K562 (cell line): ENCODE results near the gene SCFD2. TPM values are rescaled to one million over a fixed set of nuclear protein-coding genes. Genes with fewer than 3 reads are reported as not detected.

Source experiments
- ATAC-seq: fragments of 200-7000 bp; cut with Tn5 transposase; 3 replicates; pipeline ENCODE4 v1.9.1; 2020; ENCODE audit warnings: moderate library complexity
- BruUV-seq: library from RNA; stranded (reverse); fragments of 400-500 nt; replicated peaks from 2 replicates; lab custom pipeline; 2021; lab: Mats Ljungman, UMichigan
- CTCF ChIA-PET: fragments of 300-600 bp; formaldehyde crosslinking; extraction: SDS; loops from one replicate; lab custom pipeline; 2021; ENCODE audit warnings: low intra/inter-chr PET ratio; lab: Yijun Ruan, JAX
- POLR2A ChIA-PET: fragments of 300-600, 350-650 bp; sonication (Branson Sonifier 250); formaldehyde crosslinking; extraction: SDS; loops from one replicate; lab custom pipeline; 2021; ENCODE audit warnings: antibody characterized with exemption, inconsistent platforms; lab: Yijun Ruan, JAX
- DNase-seq, 4 experiments: peaks; one replicate each; pipeline versions ENCODE4 v3.0.0 to v3.0.0-alpha.2; 2011 to 2018; ENCODE audit warnings: low spot score in 3 of 4, mixed read lengths in 3 of 4; ENCODE audit errors: extremely low read depth in 1 of 4
- FAIRE-seq: peaks from 2 replicates; lab custom pipeline; 2011; peaks lifted over from hg19 to GRCh38; lab: Jason Lieb, UNC
- H2AFZ ChIP-seq: 2 replicates; pipeline ENCODE4 v1.6.0; 2011; ENCODE audit warnings: low read depth, low read length, control low read depth, inconsistent platforms
- H3K27ac ChIP-seq: fragments of 200-600 bp; 3 replicates; pipeline ENCODE4 v1.8.0; 2011; ENCODE audit warnings: low read depth, mild to moderate bottlenecking, control low read depth, inconsistent platforms, low read length, moderate library complexity, mixed read lengths; ENCODE audit errors: extremely low read depth
- H3K27me3 ChIP-seq, 2 experiments: fragments of 300-600 bp in 1 of 2; 2 replicates in 1 of 2; 3 replicates in 1 of 2; pipeline versions ENCODE4 v1.6.0 to v1.8.0; 2011; ENCODE audit warnings: inconsistent platforms in 2 of 2, low read length in 2 of 2, mild to moderate bottlenecking in 1 of 2, mixed read lengths in 1 of 2, moderate library complexity in 1 of 2; ENCODE audit not compliant: control insufficient read depth in 2 of 2, insufficient read depth in 2 of 2
- H3K36me3 ChIP-seq: fragments of 300-600 bp; 3 replicates; pipeline ENCODE4 v1.8.0; 2011; ENCODE audit warnings: mild to moderate bottlenecking, low read length, inconsistent platforms; ENCODE audit not compliant: control insufficient read depth, insufficient read depth
- H3K4me1 ChIP-seq, 2 experiments: fragments of 200-600 bp in 1 of 2; replicated peaks in 1 of 2; 2 replicates in 1 of 2; 3 replicates in 1 of 2; pipeline versions ENCODE4 v1.5.1 to v1.8.0; 2011; ENCODE audit warnings: inconsistent platforms in 2 of 2, low read length in 2 of 2, mild to moderate bottlenecking in 1 of 2, mixed read lengths in 1 of 2, moderate library complexity in 1 of 2; ENCODE audit not compliant: control insufficient read depth in 2 of 2, insufficient read depth in 2 of 2
- H3K4me2 ChIP-seq: 2 replicates; pipeline ENCODE4 v1.6.1; 2011; ENCODE audit warnings: low read length, control low read depth, inconsistent platforms, mixed read lengths; ENCODE audit not compliant: insufficient read depth
- H3K4me3 ChIP-seq: fragments of 200-600 bp; sonication (generic), shearing (Covaris generic); 2 replicates; pipeline ENCODE4 v1.5.1; 2016; ENCODE audit warnings: control low read depth, inconsistent platforms
- H3K79me2 ChIP-seq: fragments of 200-600 bp; 3 replicates; pipeline ENCODE4 v1.8.0; 2011; ENCODE audit warnings: low read length, inconsistent platforms; ENCODE audit not compliant: control insufficient read depth, insufficient read depth
- H3K9ac ChIP-seq, 2 experiments: 2 replicates each; pipeline versions ENCODE4 v1.6.0 to v1.6.1; 2011; ENCODE audit warnings: low read depth in 2 of 2, low read length in 2 of 2, control low read depth in 1 of 2, inconsistent platforms in 1 of 2, mild to moderate bottlenecking in 1 of 2, mixed read lengths in 1 of 2; ENCODE audit not compliant: insufficient read depth in 1 of 2
- H3K9me1 ChIP-seq: one replicate; pipeline ENCODE4 v1.6.0; 2011; ENCODE audit warnings: inconsistent platforms, mild to moderate bottlenecking, low read length, moderate library complexity; ENCODE audit not compliant: control insufficient read depth, insufficient read depth
- H3K9me3 ChIP-seq: replicated peaks from 2 replicates; pipeline ENCODE4 v1.5.1; 2011; ENCODE audit warnings: low read depth, low read length, inconsistent platforms; ENCODE audit not compliant: control insufficient read depth, insufficient read depth
- H4K20me1 ChIP-seq: replicated peaks from 2 replicates; pipeline ENCODE4 v1.6.1; 2011; ENCODE audit warnings: low read length, inconsistent platforms, mixed read lengths; ENCODE audit not compliant: control insufficient read depth, insufficient read depth
- CBX8 ChIP-seq: fragments of 200-600 bp; sonication (generic); IDR thresholded peaks from 2 replicates; pipeline ENCODE4 v1.6.1; 2012; ENCODE audit warnings: borderline replicate concordance, mixed run types, low read depth, mild to moderate bottlenecking, moderate library complexity, mixed read lengths, low read length, control low read depth, inconsistent platforms; ENCODE audit not compliant: poor library complexity, severe bottlenecking; ENCODE audit errors: extremely low read depth
- E2F3 ChIP-seq: fragments of 250-450 bp; sonication (Bioruptor Pico); IDR thresholded peaks from 2 replicates; pipeline ENCODE4 v1.4.0; 2020; ENCODE audit warnings: mild to moderate bottlenecking
- MCM5 ChIP-seq: fragments of 450-650 bp; IDR thresholded peaks from 2 replicates; pipeline ENCODE4 v1.6.1; 2016; ENCODE audit warnings: low read depth
- NCOA6 ChIP-seq: fragments of 450-650 bp; IDR thresholded peaks from 2 replicates; pipeline ENCODE4 v1.6.1; 2017; ENCODE audit warnings: mild to moderate bottlenecking
- NFXL1 ChIP-seq: fragments of 450-650 bp; formaldehyde crosslinking; IDR thresholded peaks from 2 replicates; pipeline ENCODE4 v1.4.0; 2021; ENCODE audit warnings: mild to moderate bottlenecking
- PML ChIP-seq: IDR thresholded peaks from 2 replicates; pipeline ENCODE4 v1.6.1; 2012; ENCODE audit warnings: low read length, inconsistent platforms
- STAG1 ChIP-seq: sonication (generic); formaldehyde crosslinking; IDR thresholded peaks from 2 replicates; pipeline ENCODE4 v1.5.0; 2020; ENCODE audit warnings: missing genetic modification reagents, borderline replicate concordance
- TSC22D4 ChIP-seq: fragments of 450-650 bp; IDR thresholded peaks from 2 replicates; pipeline ENCODE4 v1.6.1; 2016; ENCODE audit warnings: missing genetic modification characterization, missing biosample characterization, control low read depth
- WGBS: fragments of 100-300 bp; shearing (Covaris generic); methylation state at CpG from one replicate; pipeline ENCODE4 v1.1.6; 2016; ENCODE audit warnings: low coverage, mixed read lengths; ENCODE audit not compliant: insufficient coverage; ENCODE audit errors: missing lambda C conversion rate; 5-methylcytosine and 5-hydroxymethylcytosine counted together
- in situ Hi-C: fragments of 300-500 bp; cut with MboI; formaldehyde crosslinking; loops from 4 replicates; pipeline ENCODE4 v1.15.0; 2018; ENCODE audit warnings: inconsistent platforms, mixed read lengths
- intact Hi-C: fragments of 100-400 bp; cut with micrococcal nuclease; formaldehyde crosslinking; loops from 2 replicates; pipeline ENCODE4 v1.14.2; 2022
- polyA plus RNA-seq, 8 experiments: library from polyadenylated mRNA; depleted of rRNA in 4 of 8; stranded (reverse) in 5 of 8; unstranded in 3 of 8; fragments of >200 nt; fragmentation: Nextera tagmentation in 2 of 8; fragmentation: Illumina TruSeq in 1 of 8; extraction: Ambion mirVana in 2 of 8; extraction: Trizol in 1 of 8; gene quantifications; 2 replicates each; pipeline versions ENCODE4 v1.2.1 to v1.2.3, GENCODE V29; 2011 to 2014; ENCODE audit warnings: inconsistent platforms in 1 of 8, missing spikeins in 1 of 8
- total RNA-seq, 7 experiments: library from RNA; depleted of rRNA in 6 of 7; stranded (reverse); fragments of >200 nt in 6 of 7; fragmentation: Illumina TruSeq in 2 of 7; extraction: Trizol in 2 of 7; gene quantifications; 2 replicates each; pipeline versions ENCODE4 v1.2.1 to v1.2.3, GENCODE V29; 2011 to 2021; ENCODE audit warnings: low replicate concordance in 1 of 7
- TF ChIP-seq, protein P1 (sequence below): IDR thresholded peaks from 2 replicates; pipeline ENCODE4 v1.6.1; 2011; ENCODE audit warnings: borderline replicate concordance, low read depth, mild to moderate bottlenecking, moderate library complexity, low read length; ENCODE audit not compliant: insufficient read depth, poor library complexity, severe bottlenecking

The SCFD2 gene
- total and polyA plus RNA-seq, 9 of the 15 experiments (the other 6 are each of a cell fraction or from before 2014, with no cell fraction given), result 5.7 to 30.3 (median 22.8) TPM

DNA sequence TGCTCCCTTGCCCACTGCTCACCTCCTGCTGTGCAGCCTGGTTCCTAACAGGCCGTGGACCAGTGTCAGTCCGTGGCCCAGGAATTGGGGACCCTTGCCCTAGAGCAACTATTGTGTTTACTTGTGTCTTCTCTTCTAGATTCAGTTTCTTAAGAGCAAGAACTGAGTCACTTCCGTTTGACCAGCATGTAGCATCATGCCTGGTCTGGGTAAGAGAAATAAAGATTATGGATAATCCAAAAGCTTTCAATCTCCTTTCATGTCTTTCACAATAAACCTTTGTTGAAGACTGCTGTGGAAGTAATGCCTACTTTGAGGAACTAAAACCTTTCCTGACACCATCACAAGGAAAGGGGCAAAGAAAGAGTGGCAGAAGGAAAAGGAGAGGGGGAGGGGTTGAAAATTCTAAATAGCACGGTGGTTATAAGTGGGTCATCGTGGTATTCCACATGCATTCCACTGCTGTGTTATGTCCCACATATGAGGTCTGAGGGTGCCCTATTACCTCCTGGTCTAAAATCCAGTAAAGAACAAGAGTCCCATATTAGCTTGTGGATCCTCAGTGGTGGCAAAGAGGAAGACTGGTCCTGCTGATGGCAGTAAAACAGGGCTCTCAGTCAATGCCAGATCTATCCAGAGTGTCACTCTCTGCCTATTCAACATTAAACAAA, 370.4 kb downstream of the SCFD2 start:
- Histone ChIP-seq H3K79me2 (no peaks in the 10 kb centered on the region), H3K27me3 (no peaks in the 10 kb centered on the region), H3K27ac (no peak overlapping the region), H3K9ac (no peak overlapping the region), H2AFZ (no peak overlapping the region), H3K4me2 (no peak overlapping the region), H3K4me3 (no peak overlapping the region), H3K9me3 (no peaks in the 10 kb centered on the region), H3K9me1 (no peaks in the 10 kb centered on the region), H3K36me3 (no peaks in the 10 kb centered on the region), H4K20me1 (no peaks in the 10 kb centered on the region), H3K4me1 (peaks cover 0 to 6% of the 10 kb centered on the region in 2 experiments; a peak in 2 of 5 replicates)
- ChIA-PET CTCF (no interaction called here), POLR2A (interaction anchor here (0.6 kb wide), 1 partner anchor 735 kb away, joined by 3 read pairs; no protein-coding TSS in a partner anchor)
- DNase-seq (no peak), FAIRE-seq (no peak), ATAC-seq (no peak)
- intact Hi-C loops (no loop called here), in situ Hi-C loops (no loop called here)
- WGBS, result 56% methylated on average over 5 of the region's 5 CpGs
- no TSS peak for BruUV-seq
- TF ChIP-seq CBX8, result no peak
- TF ChIP-seq E2F3 (CRISPR knock-in tag), result no peak
- TF ChIP-seq NFXL1 (CRISPR knock-in tag), result no peak
- TF ChIP-seq STAG1 (CRISPR knock-in tag), result no peak
- TF ChIP-seq PML, result no peak
- TF ChIP-seq, protein P1, sequence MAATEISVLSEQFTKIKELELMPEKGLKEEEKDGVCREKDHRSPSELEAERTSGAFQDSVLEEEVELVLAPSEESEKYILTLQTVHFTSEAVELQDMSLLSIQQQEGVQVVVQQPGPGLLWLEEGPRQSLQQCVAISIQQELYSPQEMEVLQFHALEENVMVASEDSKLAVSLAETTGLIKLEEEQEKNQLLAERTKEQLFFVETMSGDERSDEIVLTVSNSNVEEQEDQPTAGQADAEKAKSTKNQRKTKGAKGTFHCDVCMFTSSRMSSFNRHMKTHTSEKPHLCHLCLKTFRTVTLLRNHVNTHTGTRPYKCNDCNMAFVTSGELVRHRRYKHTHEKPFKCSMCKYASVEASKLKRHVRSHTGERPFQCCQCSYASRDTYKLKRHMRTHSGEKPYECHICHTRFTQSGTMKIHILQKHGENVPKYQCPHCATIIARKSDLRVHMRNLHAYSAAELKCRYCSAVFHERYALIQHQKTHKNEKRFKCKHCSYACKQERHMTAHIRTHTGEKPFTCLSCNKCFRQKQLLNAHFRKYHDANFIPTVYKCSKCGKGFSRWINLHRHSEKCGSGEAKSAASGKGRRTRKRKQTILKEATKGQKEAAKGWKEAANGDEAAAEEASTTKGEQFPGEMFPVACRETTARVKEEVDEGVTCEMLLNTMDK, result no peak
- TF ChIP-seq NCOA6, result no peak
- TF ChIP-seq TSC22D4 (tag), result no peak
- no peak for TF ChIP-seq MCM5
